Dermis blood vessel endothelial cell (primary cell): Measurements from ENCODE around the gene ALDOC. TPM values are rescaled to one million over a fixed set of nuclear protein-coding genes. Genes with fewer than 3 reads are reported as not detected.

Experiments used
- DNase-seq: peaks from one replicate; pipeline ENCODE4 v3.0.0; 2010
- total RNA-seq: library from RNA; depleted of rRNA; stranded (reverse); fragments of >200 nt; gene quantifications from 2 replicates; pipeline ENCODE4 v1.2.3, GENCODE V29; 2014

The ALDOC gene
- total RNA-seq, 1 donor from 2014 or later = 23.5 TPM

DNA sequence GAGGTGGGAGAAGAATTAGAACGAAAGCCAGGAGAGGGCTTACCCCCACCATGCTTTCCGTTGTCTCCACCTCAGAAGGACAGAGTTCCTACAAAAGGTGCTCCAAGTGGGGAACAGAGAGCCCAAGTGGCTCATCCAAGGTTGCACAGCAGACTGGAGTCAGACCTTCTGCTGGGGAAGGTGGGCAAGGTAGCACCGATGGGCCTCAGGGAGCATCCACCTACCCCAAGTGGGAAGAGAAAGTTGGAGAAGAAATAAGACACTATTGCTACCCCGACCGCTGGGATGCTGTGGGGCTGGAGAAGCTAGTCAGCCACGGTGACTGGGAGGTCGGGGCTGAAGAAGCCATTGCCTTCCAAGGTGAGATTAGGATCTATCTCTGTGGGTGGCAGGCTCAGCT lies 45.8 kb downstream of the ALDOC start:
- no peak for DNase-seq

DNA sequence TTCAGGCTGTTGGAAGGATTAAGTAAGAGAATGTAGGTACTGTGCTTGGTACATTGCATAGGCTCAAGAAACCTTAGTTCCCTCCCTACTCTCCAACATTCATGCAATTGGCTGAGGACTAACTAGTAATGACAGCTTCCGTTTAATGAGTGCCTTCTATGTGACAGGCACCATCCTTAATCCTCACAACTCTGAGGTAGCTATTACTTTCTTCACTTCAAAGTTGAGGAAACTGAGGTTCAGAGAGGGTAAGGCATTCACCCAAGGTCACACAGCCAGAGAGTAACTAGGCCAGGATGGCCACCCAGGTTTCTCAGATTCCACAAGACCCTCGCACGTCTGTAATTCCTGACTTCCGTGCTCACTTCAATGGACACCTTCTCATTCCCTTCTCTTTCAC lies 46.4 kb downstream of the ALDOC start:
- no peak for DNase-seq

DNA sequence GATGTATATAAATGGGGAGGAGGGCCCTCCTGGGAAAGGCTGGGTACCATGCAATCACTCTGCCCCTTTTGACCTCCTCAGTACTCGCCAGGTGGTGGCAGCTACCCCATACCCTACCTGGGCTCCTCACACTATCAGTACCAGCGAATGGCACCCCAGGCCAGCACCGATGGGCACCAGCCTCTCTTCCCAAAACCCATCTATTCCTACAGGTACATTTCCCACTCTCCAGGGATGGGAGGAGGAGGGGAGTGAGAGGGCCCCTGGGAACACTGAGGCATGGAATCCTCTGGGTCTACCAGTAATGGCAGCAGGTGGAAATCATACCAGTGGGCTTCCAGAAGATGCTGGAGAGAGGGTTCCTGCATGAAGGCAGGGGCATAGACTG lies 47.7 kb downstream of the ALDOC start:
- DNase-seq = no peak

DNA sequence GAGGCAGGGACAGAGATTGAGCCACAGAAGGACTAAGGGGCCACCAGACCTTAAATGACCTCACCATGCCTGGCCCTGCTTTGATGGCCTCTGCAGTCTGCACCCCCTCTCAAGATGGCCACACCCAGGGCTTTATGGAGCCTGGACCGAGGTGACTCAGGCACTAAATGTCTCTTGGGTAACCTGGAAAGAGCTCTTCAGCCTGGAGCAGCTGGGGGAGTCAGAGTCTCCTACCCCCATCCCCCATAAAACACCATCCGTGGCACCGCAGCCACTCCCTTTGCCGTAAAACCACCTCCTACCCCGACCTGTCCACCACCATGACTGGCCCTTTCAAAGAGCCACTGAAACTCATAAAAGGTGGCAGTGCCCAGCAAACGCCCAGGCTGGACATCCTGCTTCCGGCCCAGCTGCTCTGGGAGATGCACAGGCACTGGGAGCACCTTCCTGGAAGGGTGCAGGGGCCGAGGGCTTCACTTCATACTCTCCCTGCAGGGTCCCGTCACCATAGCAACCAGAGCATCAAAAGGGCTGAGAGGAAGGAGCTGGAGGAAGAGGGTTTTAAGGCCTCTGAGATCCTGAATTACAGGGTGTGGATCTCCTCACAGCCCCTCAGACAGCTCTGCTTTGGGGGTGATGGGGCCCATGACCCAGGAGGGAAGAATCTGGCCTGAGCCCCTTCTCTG lies 48.2 kb downstream of the ALDOC start:
- no peak for DNase-seq

DNA sequence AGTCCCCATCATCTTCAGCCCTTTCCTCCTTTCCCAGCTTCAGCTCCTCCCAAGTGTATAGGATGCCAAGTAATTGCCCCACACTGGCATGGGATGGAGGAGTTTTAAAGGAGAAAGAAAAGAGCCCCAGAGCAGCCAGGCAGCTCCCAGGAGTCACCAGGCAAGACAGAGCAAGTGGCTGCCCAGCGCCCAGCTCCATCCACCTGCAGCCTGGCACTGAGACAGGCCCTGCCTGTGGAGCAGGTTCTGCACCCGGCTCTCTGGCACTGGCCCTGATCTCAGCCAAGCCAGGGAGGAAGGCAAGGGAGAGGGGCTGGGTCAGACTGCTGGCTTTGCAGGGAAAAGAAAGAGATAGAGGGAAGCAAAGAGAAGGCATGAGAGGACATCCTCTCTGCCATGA lies 48.8 kb downstream of the ALDOC start:
- DNase-seq = no peak

DNA sequence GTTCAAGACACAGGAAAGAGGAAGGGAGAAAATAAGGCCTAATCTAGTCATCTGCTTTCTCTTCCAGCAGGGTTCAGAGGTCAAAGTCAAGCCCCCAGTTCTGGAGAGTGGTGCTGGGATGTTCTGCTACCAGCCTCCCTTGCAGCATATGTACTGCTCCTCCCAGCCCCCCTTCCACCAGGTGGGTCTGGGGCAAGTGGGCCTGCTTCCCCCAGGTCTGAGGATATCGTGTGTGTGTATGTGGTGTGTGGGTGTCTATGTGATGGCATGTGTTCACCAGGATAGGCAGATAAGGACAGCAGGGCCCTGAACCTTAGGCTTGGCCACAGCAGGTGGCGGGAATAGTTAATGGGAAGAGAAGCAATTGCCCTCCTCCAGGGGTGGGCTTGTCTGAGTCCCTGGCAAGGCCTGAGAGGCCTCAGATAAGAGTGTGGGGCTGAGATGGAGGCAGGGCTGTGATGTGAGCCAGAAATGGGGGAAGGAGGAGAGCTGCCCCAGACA lies 49.5 kb downstream of the ALDOC start:
- DNase-seq = no peak

DNA sequence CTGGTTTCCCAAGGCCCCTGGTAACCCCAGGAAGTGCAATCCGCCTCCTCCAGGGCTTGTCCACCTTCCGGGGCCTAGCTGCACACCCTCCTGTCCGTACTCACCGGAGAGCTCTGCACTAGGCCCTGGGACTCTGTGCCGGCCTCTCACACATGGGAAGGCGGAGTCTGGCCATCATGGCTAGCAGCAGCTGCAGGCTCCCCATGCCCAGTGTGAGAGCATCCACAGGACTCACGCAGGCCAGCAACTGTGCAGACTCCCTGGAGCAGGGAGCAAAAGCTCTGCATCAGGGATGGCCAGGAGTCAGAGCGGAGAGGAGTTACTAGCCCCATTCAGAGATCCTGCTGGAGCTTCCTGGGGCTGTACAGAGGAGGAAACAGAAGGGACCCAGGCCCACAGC lies 50.3 kb downstream of the ALDOC start:
- no peak for DNase-seq

DNA sequence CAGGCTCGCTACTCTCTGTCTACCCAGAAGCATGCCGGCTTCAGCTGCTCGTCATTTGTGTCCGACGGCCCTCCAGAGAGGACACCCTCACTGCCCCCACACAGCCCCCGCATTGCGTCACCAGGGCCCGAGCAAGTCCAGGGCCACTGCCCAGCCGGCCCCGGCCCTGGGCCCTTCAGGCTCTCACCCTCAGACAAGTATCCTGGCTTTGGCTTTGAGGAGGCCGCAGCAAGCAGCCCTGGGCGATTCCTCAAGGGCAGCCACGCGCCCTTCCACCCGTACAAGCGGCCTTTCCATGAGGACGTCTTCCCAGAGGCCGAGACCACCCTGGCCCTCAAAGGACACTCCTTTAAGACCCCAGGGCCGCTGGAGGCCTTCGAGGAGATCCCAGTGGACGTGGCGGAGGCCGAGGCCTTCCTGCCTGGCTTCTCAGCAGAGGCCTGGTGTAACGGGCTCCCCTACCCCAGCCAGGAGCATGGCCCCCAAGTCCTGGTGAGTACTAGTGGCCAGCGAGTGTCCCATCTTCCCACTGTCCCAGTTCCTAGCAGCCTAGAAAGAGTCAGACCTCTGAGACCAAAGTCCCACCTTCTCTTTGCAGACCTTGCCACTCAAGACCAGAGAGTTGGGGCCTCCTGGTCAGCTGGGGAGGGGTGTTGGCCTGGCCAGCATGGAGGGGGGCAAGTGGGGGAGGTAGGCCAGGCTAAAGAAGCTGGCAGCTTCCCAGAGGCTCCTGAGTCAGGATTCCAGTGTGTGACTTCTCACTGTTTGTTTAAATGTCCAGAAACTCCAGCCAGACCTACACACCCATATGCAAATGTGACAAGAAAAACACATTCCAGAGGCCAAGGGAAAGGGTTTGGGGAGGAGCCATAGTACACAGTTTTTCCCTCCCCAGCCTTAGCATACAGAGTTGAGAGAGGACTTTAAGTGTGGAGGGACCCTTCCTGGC lies 51.9 kb downstream of the ALDOC start:
- DNase-seq = no peak

DNA sequence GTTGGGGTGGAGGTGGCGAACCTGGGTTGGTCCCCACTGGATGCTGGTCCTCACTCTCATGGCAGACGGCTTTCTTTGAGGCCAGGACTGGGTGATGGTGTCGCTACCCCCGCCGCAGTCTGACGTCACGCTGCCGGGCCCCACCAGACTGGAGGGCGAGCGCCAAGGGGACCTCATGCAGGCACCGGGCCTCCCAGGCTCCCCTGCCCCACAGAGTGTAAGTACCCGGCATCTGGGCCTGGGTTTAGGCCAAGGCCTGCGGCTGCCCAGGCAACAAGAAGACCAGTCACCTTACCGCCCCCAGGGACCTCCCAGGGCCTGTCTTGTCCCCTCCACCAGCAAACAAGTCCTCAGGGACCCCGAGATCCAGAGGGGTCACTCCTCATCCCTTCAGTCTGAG lies 52.8 kb downstream of the ALDOC start:
- no peak for DNase-seq

DNA sequence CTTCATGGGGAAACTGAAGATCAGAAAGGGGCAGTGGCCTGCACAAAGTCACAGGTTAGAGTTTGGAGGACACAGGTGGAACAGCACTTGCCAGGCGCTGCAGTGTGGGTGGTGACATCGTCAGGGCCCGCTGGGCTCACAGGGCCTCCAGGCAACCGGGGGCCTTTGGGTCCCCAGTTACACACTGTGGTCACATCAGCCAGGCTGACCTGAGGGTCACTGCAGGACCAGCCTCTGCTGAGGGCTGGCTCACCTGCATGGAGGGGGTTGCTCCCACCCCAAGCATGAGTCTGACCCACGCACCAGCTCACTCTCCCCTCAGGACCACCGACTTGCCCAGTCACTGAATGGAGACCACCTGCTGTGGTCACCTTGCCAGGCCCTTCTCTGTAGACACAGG lies 53.5 kb downstream of the ALDOC start:
- DNase-seq = no peak

Other genes with a start within 250 kb of the ALDOC start
- 35.3 and 61.4 TPM in 2 replicates for gene IFT20, start 241.4 kb downstream of the ALDOC start, total RNA-seq
- gene TNFAIP1, start 241.1 kb downstream of the ALDOC start, total RNA-seq = 107 and 108 TPM in 2 replicates
- 69.4 and 92.4 TPM in 2 replicates for gene POLDIP2, start 219.4 kb downstream of the ALDOC start, total RNA-seq
- gene SEBOX, start 211.7 kb downstream of the ALDOC start, total RNA-seq = not detected in 2 replicates
- 0.14 and 0.34 TPM in 2 replicates for gene VTN, start 206.6 kb downstream of the ALDOC start, total RNA-seq
- gene SARM1, start 205.2 kb downstream of the ALDOC start, total RNA-seq = 4.2 and 5.1 TPM in 2 replicates
- 1.9 and 2.9 TPM in 2 replicates for gene SLC46A1, start 170.7 kb downstream of the ALDOC start, total RNA-seq
- not detected in 2 replicates for gene SLC13A2, start 103.3 kb downstream of the ALDOC start, total RNA-seq
- not detected in 2 replicates for gene FOXN1, start 70.5 kb downstream of the ALDOC start, total RNA-seq
- gene UNC119, start 24.3 kb downstream of the ALDOC start, total RNA-seq = 31.9 and 32.0 TPM in 2 replicates
- gene PIGS, start 5.4 kb downstream of the ALDOC start, total RNA-seq = 65.9 and 86.0 TPM in 2 replicates
- gene SPAG5, start 22.1 kb upstream of the ALDOC start, total RNA-seq = 10.6 and 47.7 TPM in 2 replicates
- gene RSKR, start 37.3 kb upstream of the ALDOC start, total RNA-seq = 4.7 and 8.3 TPM in 2 replicates
- 163 and 213 TPM in 2 replicates for gene BLTP2, start 68.3 kb upstream of the ALDOC start, total RNA-seq
- 48.9 and 79.5 TPM in 2 replicates for gene SDF2, start 85.0 kb upstream of the ALDOC start, total RNA-seq
- gene SUPT6H, start 85.3 kb upstream of the ALDOC start, total RNA-seq = 42.2 and 75.9 TPM in 2 replicates
- 0.51 and 0.56 TPM in 2 replicates for gene PROCA1, start 135.0 kb upstream of the ALDOC start, total RNA-seq
- gene RAB34, start 141.0 kb upstream of the ALDOC start, total RNA-seq = 25.6 and 36.9 TPM in 2 replicates
- gene RPL23A, start 143.1 kb upstream of the ALDOC start, total RNA-seq = 777 and 912 TPM in 2 replicates
- gene TLCD1, start 149.3 kb upstream of the ALDOC start, total RNA-seq = 0.85 and 0.93 TPM in 2 replicates
- 2.9 and 3.9 TPM in 2 replicates for gene NEK8, start 151.9 kb upstream of the ALDOC start, total RNA-seq
- 32.1 and 37.4 TPM in 2 replicates for gene TRAF4, start 167.1 kb upstream of the ALDOC start, total RNA-seq